SK-N-SH treated with all-trans-retinoic acid at 6 μM for 48 hours (cell line): ENCODE results near the gene TTYH3.

Experiments
- ATAC-seq: fragments of 200-7000 bp; cut with Tn5 transposase; 3 replicates; pipeline ENCODE4 v1.9.1; 2020; ENCODE audit warnings: mild to moderate bottlenecking, moderate library complexity
- ARNTL ChIP-seq: fragments of 450-650 bp; formaldehyde crosslinking; IDR thresholded peaks from 2 replicates; pipeline ENCODE4 v1.5.0; 2020; ENCODE audit warnings: low read depth, mild to moderate bottlenecking, moderate library complexity, borderline replicate concordance
- BACH2 ChIP-seq: fragments of 250-450 bp; sonication (Bioruptor Pico); IDR thresholded peaks from 2 replicates; pipeline ENCODE4 v1.9.0; 2021; ENCODE audit warnings: mild to moderate bottlenecking, borderline replicate concordance
- CSDC2 ChIP-seq: fragments of 250-450 bp; sonication (Bioruptor Pico); IDR thresholded peaks from 2 replicates; pipeline ENCODE4 v1.5.0; 2020; ENCODE audit warnings: mild to moderate bottlenecking, moderate library complexity
- ESRRG ChIP-seq: fragments of 250-450 bp; sonication (Bioruptor Pico); IDR thresholded peaks from 2 replicates; pipeline ENCODE4 v1.6.1; 2021; ENCODE audit warnings: mild to moderate bottlenecking
- GLIS3 ChIP-seq: fragments of 250-450 bp; sonication (Bioruptor Pico); IDR thresholded peaks from 2 replicates; pipeline ENCODE4 v1.5.0; 2020; ENCODE audit warnings: mild to moderate bottlenecking, moderate library complexity
- POU6F1 ChIP-seq: fragments of 250-450 bp; sonication (Bioruptor Pico); IDR thresholded peaks from 2 replicates; pipeline ENCODE4 v1.8.0; 2021; ENCODE audit warnings: low read depth, mild to moderate bottlenecking, moderate library complexity, borderline replicate concordance
- PPARA ChIP-seq: fragments of 250-450 bp; sonication (Bioruptor Pico); IDR thresholded peaks from 2 replicates; pipeline ENCODE4 v1.5.0; 2020; ENCODE audit warnings: mild to moderate bottlenecking, borderline replicate concordance
- RARB ChIP-seq: fragments of 250-450 bp; sonication (Bioruptor Pico); IDR thresholded peaks from 2 replicates; pipeline ENCODE4 v1.8.0; 2021; ENCODE audit warnings: mild to moderate bottlenecking, moderate library complexity
- SNAI2 ChIP-seq: fragments of 250-450 bp; sonication (Bioruptor Pico); IDR thresholded peaks from 2 replicates; pipeline ENCODE4 v1.5.0; 2020; ENCODE audit warnings: mild to moderate bottlenecking, moderate library complexity
- TCF4 ChIP-seq: fragments of 250-450 bp; sonication (Bioruptor Pico); IDR thresholded peaks from 2 replicates; pipeline ENCODE4 v1.8.0; 2021; ENCODE audit warnings: mild to moderate bottlenecking, moderate library complexity, borderline replicate concordance
- TSHZ2 ChIP-seq: fragments of 250-450 bp; sonication (Bioruptor Pico); IDR thresholded peaks from 2 replicates; pipeline ENCODE4 v1.5.0; 2020; ENCODE audit warnings: mild to moderate bottlenecking, moderate library complexity
- ZC3H10 ChIP-seq: fragments of 250-450 bp; sonication (Bioruptor Pico); IDR thresholded peaks from 2 replicates; pipeline ENCODE4 v1.5.1; 2021; ENCODE audit warnings: mild to moderate bottlenecking, moderate library complexity
- ZFP3 ChIP-seq: fragments of 250-450 bp; sonication (Bioruptor Pico); IDR thresholded peaks from 2 replicates; pipeline ENCODE4 v1.5.0; 2020; ENCODE audit warnings: mild to moderate bottlenecking, moderate library complexity
- ZFP30 ChIP-seq: fragments of 450-650 bp; formaldehyde crosslinking; IDR thresholded peaks from 2 replicates; pipeline ENCODE4 v1.5.0; 2022; ENCODE audit warnings: mild to moderate bottlenecking, moderate library complexity
- ZNF565 ChIP-seq: fragments of 450-650 bp; formaldehyde crosslinking; conservative IDR thresholded peaks from 2 replicates; pipeline ENCODE4 v1.5.0; 2020; ENCODE audit warnings: low read depth, mild to moderate bottlenecking, moderate library complexity
- ZNF8 ChIP-seq: fragments of 450-650 bp; formaldehyde crosslinking; IDR thresholded peaks from 2 replicates; pipeline ENCODE4 v1.5.0; 2020; ENCODE audit warnings: mild to moderate bottlenecking, moderate library complexity
- TF ChIP-seq, protein P1 (sequence below): fragments of 250-450 bp; sonication (Bioruptor Pico); IDR thresholded peaks from 2 replicates; pipeline ENCODE4 v1.8.0; 2020; ENCODE audit warnings: mild to moderate bottlenecking, moderate library complexity, borderline replicate concordance
- TF ChIP-seq, protein P2 (sequence below): fragments of 250-450 bp; sonication (Bioruptor Pico); IDR thresholded peaks from 2 replicates; pipeline ENCODE4 v1.5.1; 2020; ENCODE audit warnings: low read depth, mild to moderate bottlenecking, moderate library complexity

The TTYH3 gene

GRCh38 chr7:2597273-2597640 is 34.5 kb upstream of the TTYH3 start:
- ATAC-seq = no peak
- TF ChIP-seq ARNTL (CRISPR knock-in tag) = no peak
- TF ChIP-seq, protein P1, sequence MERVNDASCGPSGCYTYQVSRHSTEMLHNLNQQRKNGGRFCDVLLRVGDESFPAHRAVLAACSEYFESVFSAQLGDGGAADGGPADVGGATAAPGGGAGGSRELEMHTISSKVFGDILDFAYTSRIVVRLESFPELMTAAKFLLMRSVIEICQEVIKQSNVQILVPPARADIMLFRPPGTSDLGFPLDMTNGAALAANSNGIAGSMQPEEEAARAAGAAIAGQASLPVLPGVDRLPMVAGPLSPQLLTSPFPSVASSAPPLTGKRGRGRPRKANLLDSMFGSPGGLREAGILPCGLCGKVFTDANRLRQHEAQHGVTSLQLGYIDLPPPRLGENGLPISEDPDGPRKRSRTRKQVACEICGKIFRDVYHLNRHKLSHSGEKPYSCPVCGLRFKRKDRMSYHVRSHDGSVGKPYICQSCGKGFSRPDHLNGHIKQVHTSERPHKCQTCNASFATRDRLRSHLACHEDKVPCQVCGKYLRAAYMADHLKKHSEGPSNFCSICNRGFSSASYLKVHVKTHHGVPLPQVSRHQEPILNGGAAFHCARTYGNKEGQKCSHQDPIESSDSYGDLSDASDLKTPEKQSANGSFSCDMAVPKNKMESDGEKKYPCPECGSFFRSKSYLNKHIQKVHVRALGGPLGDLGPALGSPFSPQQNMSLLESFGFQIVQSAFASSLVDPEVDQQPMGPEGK (CRISPR knock-in tag) = no peak
- no peak for TF ChIP-seq ZFP30 (CRISPR knock-in tag)
- no peak for TF ChIP-seq TCF4 (CRISPR knock-in tag)
- no peak for TF ChIP-seq ESRRG (CRISPR knock-in tag)
- TF ChIP-seq ZFP3 (CRISPR knock-in tag) = no peak

GRCh38 chr7:2598154-2598823 is 33.5 kb upstream of the TTYH3 start:
- no peak for ATAC-seq
- TF ChIP-seq RARB = no peak

GRCh38 chr7:2601065-2601464 is 30.7 kb upstream of the TTYH3 start:
- ATAC-seq = no peak
- TF ChIP-seq ZFP3 (CRISPR knock-in tag) = no peak
- no peak for TF ChIP-seq TSHZ2 (CRISPR knock-in tag)
- TF ChIP-seq, protein P1 (CRISPR knock-in tag) = no peak
- TF ChIP-seq ZNF8 (CRISPR knock-in tag) = no peak
- TF ChIP-seq, protein P2, sequence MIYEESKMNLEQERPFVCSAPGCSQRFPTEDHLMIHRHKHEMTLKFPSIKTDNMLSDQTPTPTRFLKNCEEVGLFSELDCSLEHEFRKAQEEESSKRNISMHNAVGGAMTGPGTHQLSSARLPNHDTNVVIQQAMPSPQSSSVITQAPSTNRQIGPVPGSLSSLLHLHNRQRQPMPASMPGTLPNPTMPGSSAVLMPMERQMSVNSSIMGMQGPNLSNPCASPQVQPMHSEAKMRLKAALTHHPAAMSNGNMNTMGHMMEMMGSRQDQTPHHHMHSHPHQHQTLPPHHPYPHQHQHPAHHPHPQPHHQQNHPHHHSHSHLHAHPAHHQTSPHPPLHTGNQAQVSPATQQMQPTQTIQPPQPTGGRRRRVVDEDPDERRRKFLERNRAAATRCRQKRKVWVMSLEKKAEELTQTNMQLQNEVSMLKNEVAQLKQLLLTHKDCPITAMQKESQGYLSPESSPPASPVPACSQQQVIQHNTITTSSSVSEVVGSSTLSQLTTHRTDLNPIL (CRISPR knock-in tag) = no peak
- TF ChIP-seq TCF4 (CRISPR knock-in tag) = no peak
- no peak for TF ChIP-seq PPARA (CRISPR knock-in tag)
- TF ChIP-seq GLIS3 = no peak
- TF ChIP-seq BACH2 = no peak
- TF ChIP-seq ZC3H10 (CRISPR knock-in tag) = no peak
- no peak for TF ChIP-seq POU6F1 (CRISPR knock-in tag)
- no peak for TF ChIP-seq CSDC2

- no peak for TF ChIP-seq ZNF8 (CRISPR knock-in tag)
- no peak for TF ChIP-seq BACH2
- no peak for TF ChIP-seq GLIS3
- no peak for TF ChIP-seq PPARA (CRISPR knock-in tag)
- no peak for TF ChIP-seq ZFP3 (CRISPR knock-in tag)
- no peak for TF ChIP-seq ZNF565 (CRISPR knock-in tag)
- no peak for TF ChIP-seq CSDC2
- TF ChIP-seq SNAI2 (CRISPR knock-in tag) = no peak
- no peak for ATAC-seq
Observed at GRCh38 chr7:2601907-2602306, 29.9 kb upstream of the TTYH3 start.
